Measurements from ENCODE around the gene TAGLN2. TPM values are rescaled to one million over a fixed set of nuclear protein-coding genes. Genes with fewer than 3 reads are reported as not detected.
A peak's percentile ranks its signal among the peaks of the same experiment; 100 is the strongest.

TAGLN2 gene
- total RNA-seq, 1 experiment from 2014 or later = 651 TPM

DNA sequence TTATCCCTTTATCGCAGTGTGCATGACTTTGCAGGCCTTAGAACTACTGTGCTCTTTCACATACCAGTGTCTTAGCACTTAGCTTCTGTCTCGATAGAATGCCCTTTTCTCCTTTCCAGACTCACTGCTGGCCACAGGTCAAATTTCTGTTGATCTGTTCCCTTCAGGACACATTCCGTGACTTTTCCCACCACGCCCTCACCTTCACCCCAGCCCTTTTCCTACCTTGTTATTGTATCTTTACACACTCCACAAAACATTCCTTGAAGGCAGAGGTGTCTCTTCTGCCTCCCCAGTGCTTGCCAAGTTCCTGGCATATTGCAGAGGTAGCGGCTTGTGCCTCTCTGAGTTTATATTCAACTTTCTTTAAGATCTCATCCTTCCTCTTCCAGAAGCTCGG, 23.8 kb upstream of the TAGLN2 start:
- no peak for DNase-seq (ENCODE audit: low read depth)

GRCh38 chr1:159947942-159948341, 22.6 kb upstream of the TAGLN2 start:
- DNase-seq (ENCODE audit: low read depth) = no peak

DNA sequence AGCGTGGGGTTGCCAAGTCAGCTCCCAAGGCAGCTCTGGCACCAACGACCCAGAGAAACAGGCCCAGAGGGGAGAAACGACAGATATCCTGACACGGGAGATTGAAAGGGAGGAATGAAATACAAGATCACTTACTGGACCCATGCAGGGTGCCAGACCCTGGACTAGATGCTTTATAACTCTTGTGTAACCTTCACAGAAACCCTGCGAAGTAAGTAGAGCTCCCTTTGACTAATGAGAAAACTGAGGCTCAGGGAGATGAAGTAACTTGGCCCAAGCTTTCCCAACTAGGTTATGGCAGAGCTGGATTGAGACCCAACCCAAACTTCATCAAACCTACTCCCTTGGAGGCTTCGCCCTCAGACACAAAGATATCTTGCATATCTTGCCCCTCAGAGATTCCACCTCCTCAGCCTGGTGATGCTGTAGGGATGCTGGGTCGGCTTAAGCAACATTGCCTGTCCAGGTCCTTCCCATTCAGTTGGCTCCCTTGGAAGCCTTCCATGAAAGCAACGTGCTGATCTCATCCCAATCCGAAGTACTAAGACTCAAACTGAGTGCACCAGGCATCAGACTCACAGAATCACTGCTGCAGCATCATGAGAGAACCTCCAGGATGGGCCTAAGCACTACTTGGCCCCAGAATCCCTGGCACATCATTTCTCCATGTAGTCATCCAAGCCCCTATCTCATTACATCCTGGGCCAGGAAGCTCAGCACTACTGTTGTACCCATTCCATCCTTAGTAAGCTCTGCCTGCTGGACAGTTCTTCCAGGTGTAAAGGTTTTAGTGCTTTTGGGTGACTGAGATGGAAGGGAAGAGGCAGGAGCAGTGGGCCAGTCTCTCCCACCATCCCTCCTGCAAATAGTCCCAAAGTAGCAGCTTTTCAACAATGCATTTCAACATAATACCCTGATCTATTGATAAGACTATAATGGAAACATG, 21.2 kb upstream of the TAGLN2 start:
- no peak for DNase-seq (ENCODE audit: low read depth)

- peak; percentile 95 for DNase-seq (ENCODE audit: low read depth)
These were observed 20.4 kb upstream of the TAGLN2 start, which contains the start of gene IGSF9 for GRCh38 chr1:159945483-159946241. TSS of gene IGSF9 (minus strand) at chr1:159945613. CDS start at chr1:159943454, 2,159 bp downstream.

DNA sequence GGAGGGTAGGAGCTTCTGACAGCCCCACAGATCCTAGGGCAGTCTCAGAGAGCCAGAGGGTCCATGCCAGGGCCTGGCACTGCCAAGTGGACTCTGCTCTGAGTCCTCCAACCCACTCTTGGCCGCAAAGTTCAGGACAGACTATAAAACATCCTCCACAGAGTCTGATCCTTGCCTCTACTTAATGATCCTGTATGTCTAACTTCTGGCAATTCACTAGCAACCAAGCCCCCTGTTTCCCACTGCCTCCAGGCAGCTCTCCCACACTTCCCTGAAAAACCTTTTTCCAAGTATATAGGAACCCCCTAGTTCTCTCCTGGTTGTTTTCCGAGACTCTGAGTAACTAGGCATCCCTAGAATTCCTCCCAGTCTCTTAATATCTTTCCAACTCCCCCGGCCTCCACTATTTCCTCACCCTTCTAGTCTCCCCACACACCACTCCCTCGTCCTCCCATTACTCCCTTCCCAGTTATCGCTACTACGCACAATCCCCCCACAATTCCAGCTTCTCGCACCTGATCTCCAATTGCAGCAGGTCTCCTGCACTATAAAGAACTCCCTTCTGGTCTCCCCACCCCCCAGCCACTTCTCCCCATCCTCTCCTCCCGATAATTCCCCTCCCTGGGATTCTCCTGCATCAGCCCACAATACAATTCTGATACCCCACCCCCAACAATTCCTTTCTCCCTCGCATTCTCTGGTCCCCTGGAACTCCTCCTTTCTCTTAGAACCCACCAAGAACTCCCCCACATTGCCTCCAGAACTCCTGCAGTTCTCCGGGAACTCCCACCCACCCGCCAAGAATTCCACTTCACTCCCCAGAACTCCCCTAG, 19.5 kb upstream of the TAGLN2 start:
- no peak for DNase-seq (ENCODE audit: low read depth)

- DNase-seq (ENCODE audit: low read depth) = no peak
These were observed 18.8 kb upstream of the TAGLN2 start for GRCh38 chr1:159943908-159944622.

- no peak for DNase-seq (ENCODE audit: low read depth)
These were observed 18.0 kb upstream of the TAGLN2 start for GRCh38 chr1:159943278-159943640.

- no peak for DNase-seq (ENCODE audit: low read depth)
These were observed 17.4 kb upstream of the TAGLN2 start for GRCh38 chr1:159942632-159943277.

DNA sequence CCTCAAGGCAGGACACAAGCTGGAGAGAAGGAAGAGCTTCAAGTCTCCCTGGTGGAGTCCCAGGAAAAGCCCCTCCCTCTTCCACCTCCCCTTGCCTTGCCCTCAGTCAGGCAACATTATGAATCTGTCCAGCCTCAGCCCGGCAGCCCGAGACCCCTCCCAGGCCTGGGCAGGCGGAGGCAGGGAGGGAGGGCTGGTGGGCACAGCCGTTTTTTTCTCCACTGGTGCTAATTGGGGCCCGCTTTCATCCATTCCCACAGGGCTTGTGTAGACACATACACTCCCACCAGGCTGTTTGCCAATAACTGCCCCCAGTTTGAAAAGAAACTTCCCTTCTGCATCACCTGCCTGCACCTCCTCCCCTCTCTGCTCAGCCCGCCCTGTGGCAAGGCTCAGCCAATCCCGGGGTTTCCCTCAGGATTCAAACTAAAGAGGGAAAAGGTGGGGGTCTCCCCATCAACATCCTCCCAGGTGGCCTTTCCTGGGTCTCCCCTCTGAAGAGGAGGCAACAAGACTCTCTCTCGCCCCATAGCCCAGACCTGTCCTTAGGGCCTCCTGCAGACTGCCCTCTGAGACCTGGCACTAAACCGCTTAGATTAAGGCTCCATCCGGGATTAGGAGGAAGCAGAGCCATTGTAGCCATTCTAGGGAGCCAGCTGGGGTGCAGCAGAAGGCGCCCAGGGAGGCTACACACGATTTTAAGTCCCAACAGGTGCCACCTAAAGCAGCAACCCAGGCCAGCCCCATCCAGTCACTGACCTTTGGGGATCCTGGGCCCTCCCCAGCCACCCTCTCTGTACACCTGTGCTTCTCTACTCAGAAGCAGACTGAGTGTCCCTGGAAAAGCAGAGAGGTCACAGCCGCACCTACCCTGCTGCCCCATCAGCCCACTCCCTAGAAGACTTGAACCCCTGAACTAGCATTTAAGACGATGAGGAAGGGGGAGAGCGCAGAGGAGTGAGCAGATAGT, 16.6 kb upstream of the TAGLN2 start:
- no peak for DNase-seq (ENCODE audit: low read depth)

DNA sequence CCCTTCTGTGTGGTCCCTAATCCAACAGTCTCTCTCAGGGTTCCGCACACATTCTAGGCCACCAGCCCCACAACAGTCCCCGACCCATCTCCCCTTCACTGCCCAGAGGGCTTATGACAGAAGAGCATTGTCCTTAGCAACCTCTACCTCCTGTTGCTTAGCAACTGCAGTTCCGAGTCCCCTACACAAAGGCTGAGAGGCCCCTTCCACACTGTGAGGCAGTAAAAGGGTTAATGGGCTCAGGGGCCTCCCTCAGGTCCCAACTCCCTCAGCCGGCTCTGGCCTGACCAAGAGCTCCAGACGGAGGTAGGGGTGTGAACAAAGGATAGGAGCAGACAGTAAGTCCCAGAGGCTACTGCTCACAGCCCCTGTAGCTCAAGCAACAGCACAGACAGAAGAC, 15.8 kb upstream of the TAGLN2 start:
- no peak for DNase-seq (ENCODE audit: low read depth)

GRCh38 chr1:159940006-159940620, 14.8 kb upstream of the TAGLN2 start:
- DNase-seq (ENCODE audit: low read depth) = no peak

DNA sequence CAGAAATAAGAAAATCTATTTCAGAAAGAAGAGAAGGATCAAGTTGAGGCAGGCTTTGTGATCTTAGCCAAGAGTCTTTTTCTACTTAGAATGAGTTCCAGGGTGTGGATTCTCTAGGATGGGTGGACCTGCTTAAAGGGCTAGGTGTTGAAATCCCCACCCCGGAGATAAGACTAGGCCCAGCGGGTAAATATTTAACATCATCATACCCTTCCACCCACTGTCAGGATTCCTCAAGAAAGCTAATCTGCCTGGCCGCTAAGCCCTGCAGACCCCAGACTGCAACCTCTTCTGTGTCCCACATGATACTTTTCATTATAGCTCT, 14.3 kb upstream of the TAGLN2 start:
- DNase-seq (ENCODE audit: low read depth) = no peak

DNA sequence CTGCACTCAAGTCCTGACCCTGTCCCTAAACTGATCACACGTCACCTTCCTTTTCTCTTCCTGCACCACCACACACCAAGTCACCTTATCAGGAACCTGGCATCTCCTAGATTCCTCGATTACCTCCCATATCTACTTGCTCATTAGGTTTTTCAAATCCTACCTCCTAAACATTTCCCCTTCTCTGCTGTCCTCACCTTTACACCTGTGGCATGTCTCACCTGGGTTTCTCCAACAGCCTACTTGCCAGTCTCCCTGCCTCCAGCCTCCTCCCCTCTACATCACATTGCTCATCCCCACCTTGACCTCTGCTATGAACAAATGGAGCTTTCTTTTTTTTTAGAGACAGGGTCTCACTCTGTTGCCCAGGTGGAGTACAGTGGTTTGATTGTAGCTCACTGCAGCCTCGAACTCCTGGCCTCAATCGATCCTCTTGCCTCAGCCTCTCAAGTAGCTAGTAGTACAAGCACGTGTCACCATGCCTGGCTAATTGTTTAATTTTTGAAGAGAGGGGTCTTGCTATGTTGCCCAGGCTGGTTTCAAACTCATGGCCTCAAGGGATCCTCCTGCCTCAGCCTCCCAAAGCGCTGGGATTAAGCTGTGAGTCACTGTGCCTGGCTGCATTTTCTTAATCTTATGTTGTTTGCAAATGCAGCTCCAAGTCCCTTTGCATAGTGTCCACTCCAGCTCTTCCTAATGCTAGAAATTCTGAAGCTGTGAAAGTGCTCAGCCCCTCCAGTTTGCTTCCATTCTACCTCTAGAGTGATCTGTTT, 13.8 kb upstream of the TAGLN2 start:
- no peak for DNase-seq (ENCODE audit: low read depth)

GRCh38 chr1:159938211-159938852, 13.0 kb upstream of the TAGLN2 start:
- DNase-seq (ENCODE audit: low read depth) = peak; percentile 28

- no peak for DNase-seq (ENCODE audit: low read depth)
These were observed 11.9 kb upstream of the TAGLN2 start for GRCh38 chr1:159937054-159937750.

DNA sequence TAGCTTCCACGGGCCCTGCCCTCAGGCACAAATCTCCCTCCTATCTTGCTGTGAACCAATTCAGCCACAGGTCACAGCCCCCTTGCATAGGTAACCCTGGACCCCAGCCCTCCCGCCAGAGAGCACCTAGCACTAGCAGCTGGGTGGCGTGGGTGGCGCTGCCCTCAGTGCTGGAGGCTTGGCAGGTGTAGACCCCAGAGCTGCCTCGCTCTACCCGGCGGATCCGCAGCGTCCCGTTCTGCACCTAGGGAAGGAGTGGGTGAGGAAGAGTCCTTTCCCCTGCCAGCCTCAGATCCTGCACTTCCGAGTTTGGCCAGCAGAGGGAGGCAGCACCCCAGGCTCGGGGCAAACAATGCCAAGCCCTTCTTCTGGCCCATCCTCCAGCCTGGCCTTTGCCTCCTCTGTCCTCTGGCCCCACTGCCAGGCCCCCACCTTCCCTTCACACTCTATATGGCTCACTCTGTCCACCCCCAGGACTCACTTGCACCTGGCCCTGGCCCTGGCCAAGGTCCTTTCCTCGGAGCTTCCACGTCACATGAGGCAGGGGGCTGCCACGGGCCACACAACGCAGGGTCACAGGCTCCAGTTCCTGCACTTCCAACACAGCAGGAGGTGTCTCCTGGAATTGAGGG, 11.1 kb upstream of the TAGLN2 start:
- DNase-seq (ENCODE audit: low read depth) = peak; percentile 77

Data from Daoy (cell line).